Measurements from ENCODE around the gene ZSWIM8. TPM values are rescaled to one million over a fixed set of nuclear protein-coding genes. Genes with fewer than 3 reads are reported as not detected.

ZSWIM8 gene
- polyA plus RNA-seq, 1 donor, result 146 TPM

DNA sequence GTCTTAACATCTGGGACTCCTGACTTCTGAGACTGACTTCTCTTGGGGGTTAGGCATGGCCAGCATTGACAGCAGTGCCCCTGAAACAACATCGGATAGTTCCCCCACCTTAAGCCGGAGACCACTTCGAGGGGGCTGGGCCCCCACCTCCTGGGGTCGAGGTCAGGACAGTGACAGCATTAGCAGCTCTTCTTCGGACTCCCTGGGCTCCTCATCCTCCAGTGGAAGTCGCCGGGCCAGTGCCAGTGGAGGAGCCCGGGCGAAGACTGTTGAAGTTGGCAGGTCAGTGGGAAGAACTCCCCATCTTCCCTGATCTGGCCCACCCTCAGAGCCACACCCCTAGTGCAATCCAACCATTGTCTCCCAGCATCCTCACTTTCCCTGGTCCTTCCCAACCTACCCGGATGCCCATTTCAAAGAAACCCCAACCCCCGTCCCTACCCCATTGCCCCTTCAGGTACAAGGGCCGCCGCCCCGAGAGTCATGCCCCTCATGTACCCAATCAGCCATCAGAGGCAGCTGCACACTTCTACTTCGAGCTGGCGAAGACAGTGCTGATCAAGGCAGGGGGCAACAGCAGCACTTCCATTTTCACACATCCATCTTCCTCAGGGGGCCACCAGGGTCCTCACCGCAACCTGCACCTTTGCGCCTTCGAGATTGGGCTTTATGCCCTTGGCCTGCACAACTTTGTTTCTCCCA, 12.1 kb downstream of the ZSWIM8 start:
- H3K27ac ChIP-seq (ENCODE audit: low read length), result no peak overlapping the region
- peaks cover 96% of the 10 kb centered on the region for H3K36me3 ChIP-seq (ENCODE audit: control insufficient read depth, insufficient read depth, low read length)
- no CpG with 5 or more reads among the region's 19 CpGs for WGBS (ENCODE audit: insufficient coverage, low lambda C conversion rate)
- no peaks in the 10 kb centered on the region for H3K9me3 ChIP-seq (ENCODE audit: control insufficient read depth, low read depth, low read length)
- DNase-seq, result no peak
- no peak overlapping the region for H3K4me3 ChIP-seq (ENCODE audit: low read length)
- H3K27me3 ChIP-seq (ENCODE audit: control insufficient read depth, insufficient read depth, low read length), result no peaks in the 10 kb centered on the region
- H3K4me1 ChIP-seq (ENCODE audit: control insufficient read depth, insufficient read depth, low read length), result no peaks in the 10 kb centered on the region

DNA sequence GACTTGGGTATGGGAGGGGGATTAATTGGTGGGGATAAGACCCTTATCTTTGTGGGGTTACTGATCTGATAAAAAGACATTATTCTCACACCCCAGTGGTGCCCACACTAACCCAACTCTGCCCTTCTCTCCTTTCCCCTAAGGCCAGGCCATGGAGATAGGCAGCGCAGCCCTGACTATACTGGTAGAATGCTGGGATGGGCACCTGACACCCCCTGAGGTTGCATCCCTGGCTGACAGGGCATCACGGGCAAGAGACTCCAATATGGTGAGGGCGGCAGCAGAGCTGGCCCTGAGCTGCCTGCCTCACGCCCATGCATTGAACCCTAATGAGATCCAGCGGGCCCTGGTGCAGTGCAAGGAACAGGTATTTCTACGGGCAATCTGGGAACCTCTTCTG, 12.7 kb downstream of the ZSWIM8 start:
- no peak for DNase-seq
- no CpG with 5 or more reads among the region's 6 CpGs for WGBS (ENCODE audit: insufficient coverage, low lambda C conversion rate)
- H3K4me3 ChIP-seq (ENCODE audit: low read length), result no peak overlapping the region
- no peaks in the 10 kb centered on the region for H3K4me1 ChIP-seq (ENCODE audit: control insufficient read depth, insufficient read depth, low read length)
- peaks cover 96% of the 10 kb centered on the region for H3K36me3 ChIP-seq (ENCODE audit: control insufficient read depth, insufficient read depth, low read length)
- H3K9me3 ChIP-seq (ENCODE audit: control insufficient read depth, low read depth, low read length), result no peaks in the 10 kb centered on the region
- H3K27me3 ChIP-seq (ENCODE audit: control insufficient read depth, insufficient read depth, low read length), result no peaks in the 10 kb centered on the region
- H3K27ac ChIP-seq (ENCODE audit: low read length), result no peak overlapping the region

DNA sequence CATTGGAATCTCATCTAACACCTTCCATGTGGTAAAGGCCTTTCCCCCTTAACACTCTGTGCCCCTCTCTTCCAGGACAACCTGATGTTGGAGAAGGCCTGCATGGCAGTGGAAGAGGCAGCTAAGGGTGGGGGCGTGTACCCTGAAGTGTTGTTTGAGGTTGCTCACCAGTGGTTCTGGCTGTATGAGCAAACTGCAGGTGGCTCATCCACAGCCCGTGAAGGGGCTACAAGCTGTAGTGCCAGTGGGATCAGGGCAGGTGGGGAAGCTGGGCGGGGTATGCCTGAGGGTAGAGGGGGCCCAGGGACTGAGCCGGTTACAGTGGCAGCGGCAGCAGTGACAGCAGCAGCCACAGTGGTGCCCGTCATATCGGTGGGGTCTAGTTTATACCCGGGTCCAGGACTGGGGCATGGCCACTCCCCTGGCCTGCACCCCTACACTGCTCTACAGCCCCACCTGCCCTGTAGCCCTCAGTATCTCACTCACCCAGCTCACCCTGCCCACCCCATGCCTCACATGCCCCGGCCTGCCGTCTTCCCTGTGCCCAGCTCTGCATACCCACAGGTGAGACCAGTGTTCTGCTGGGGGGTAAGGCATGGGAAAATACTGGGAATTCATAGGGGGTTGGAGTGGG, 13.6 kb downstream of the ZSWIM8 start:
- H3K27ac ChIP-seq (ENCODE audit: low read length), result no peak overlapping the region
- no peak for DNase-seq
- no CpG with 5 or more reads among the region's 10 CpGs for WGBS (ENCODE audit: insufficient coverage, low lambda C conversion rate)
- no peaks in the 10 kb centered on the region for H3K27me3 ChIP-seq (ENCODE audit: control insufficient read depth, insufficient read depth, low read length)
- H3K9me3 ChIP-seq (ENCODE audit: control insufficient read depth, low read depth, low read length), result no peaks in the 10 kb centered on the region
- no peaks in the 10 kb centered on the region for H3K4me1 ChIP-seq (ENCODE audit: control insufficient read depth, insufficient read depth, low read length)
- peaks cover 96% of the 10 kb centered on the region for H3K36me3 ChIP-seq (ENCODE audit: control insufficient read depth, insufficient read depth, low read length)
- no peak overlapping the region for H3K4me3 ChIP-seq (ENCODE audit: low read length)

DNA sequence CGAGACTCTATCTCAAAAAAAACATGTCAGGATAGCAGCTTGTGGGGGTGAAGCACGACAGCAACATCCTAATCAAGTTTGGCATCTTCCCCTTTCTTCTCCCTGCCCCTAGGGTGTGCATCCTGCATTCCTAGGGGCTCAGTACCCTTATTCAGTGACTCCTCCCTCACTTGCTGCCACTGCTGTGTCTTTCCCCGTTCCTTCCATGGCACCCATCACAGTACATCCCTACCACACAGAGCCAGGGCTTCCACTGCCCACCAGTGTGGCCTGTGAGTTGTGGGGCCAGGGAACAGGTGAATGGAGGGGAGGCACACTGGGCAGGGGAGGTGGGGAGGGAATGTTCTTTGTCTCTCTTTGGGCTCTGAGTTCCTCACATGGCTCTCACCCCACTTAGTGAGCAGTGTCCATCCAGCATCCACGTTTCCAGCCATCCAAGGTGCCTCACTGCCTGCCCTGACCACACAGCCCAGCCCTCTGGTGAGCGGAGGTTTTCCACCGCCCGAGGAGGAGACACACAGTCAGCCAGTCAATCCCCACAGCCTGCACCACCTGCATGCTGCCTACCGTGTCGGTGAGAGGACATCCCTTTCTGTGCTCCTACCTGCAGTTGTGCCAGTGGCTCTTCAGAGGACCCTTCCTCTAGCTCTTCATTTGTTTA, 14.6 kb downstream of the ZSWIM8 start:
- no peaks in the 10 kb centered on the region for H3K4me1 ChIP-seq (ENCODE audit: control insufficient read depth, insufficient read depth, low read length)
- no peaks in the 10 kb centered on the region for H3K9me3 ChIP-seq (ENCODE audit: control insufficient read depth, low read depth, low read length)
- no CpG with 5 or more reads among the region's 9 CpGs for WGBS (ENCODE audit: insufficient coverage, low lambda C conversion rate)
- peaks cover 93% of the 10 kb centered on the region for H3K36me3 ChIP-seq (ENCODE audit: control insufficient read depth, insufficient read depth, low read length)
- H3K4me3 ChIP-seq (ENCODE audit: low read length), result no peak overlapping the region
- H3K27ac ChIP-seq (ENCODE audit: low read length), result no peak overlapping the region
- no peak for DNase-seq
- no peaks in the 10 kb centered on the region for H3K27me3 ChIP-seq (ENCODE audit: control insufficient read depth, insufficient read depth, low read length)

DNA sequence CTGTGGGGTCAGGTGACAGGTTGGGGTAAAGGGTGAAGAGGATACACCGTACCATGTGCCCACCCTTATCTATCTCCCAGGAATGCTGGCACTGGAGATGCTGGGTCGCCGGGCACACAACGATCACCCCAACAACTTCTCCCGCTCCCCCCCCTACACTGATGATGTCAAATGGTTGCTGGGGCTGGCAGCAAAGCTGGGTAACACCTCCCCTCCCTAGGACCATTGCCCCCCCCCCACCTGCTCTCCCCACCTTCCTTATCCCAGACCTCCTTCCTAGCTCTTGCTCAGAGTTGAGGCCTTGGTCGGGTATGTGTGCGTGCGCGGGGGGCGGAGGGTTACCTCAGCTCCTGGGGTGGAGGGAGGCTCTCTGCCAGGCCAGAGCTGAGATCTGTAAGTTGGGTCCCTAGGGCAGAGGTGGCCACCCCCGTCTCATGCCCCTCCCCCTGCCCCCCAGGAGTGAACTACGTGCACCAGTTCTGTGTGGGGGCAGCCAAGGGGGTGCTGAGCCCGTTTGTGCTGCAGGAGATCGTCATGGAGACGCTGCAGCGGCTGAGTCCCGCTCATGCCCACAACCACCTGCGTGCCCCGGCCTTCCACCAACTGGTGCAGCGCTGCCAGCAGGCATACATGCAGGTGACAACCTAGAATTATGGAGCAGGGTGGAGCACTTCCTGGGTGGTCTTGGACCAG, 15.3 kb downstream of the ZSWIM8 start:
- Histone ChIP-seq H3K36me3 (ENCODE audit: control insufficient read depth, insufficient read depth, low read length) (peaks cover 91% of the 10 kb centered on the region), H3K9me3 (ENCODE audit: control insufficient read depth, low read depth, low read length) (no peaks in the 10 kb centered on the region), H3K27me3 (ENCODE audit: control insufficient read depth, insufficient read depth, low read length) (no peaks in the 10 kb centered on the region), H3K4me1 (ENCODE audit: control insufficient read depth, insufficient read depth, low read length) (no peaks in the 10 kb centered on the region), H3K4me3 (ENCODE audit: low read length) (no peak overlapping the region), H3K27ac (ENCODE audit: low read length) (no peak overlapping the region)
- no peak for DNase-seq
- no CpG with 5 or more reads among the region's 20 CpGs for WGBS (ENCODE audit: insufficient coverage, low lambda C conversion rate)

DNA sequence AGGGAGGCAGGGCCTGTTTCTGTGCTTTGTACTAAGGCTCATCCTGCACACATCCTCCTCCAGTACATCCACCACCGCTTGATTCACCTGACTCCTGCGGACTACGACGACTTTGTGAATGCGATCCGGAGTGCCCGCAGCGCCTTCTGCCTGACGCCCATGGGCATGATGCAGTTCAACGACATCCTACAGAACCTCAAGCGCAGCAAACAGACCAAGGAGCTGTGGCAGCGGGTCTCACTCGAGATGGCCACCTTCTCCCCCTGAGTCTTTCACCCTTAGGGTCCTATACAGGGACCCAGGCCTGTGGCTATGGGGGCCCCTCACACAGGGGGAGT, 15.8 kb downstream of the ZSWIM8 start:
- no CpG with 5 or more reads among the region's 13 CpGs for WGBS (ENCODE audit: insufficient coverage, low lambda C conversion rate)
- H3K27ac ChIP-seq (ENCODE audit: low read length), result no peak overlapping the region
- H3K9me3 ChIP-seq (ENCODE audit: control insufficient read depth, low read depth, low read length), result no peaks in the 10 kb centered on the region
- no peak for DNase-seq
- no peaks in the 10 kb centered on the region for H3K27me3 ChIP-seq (ENCODE audit: control insufficient read depth, insufficient read depth, low read length)
- H3K4me1 ChIP-seq (ENCODE audit: control insufficient read depth, insufficient read depth, low read length), result no peaks in the 10 kb centered on the region
- H3K36me3 ChIP-seq (ENCODE audit: control insufficient read depth, insufficient read depth, low read length), result peaks cover 93% of the 10 kb centered on the region
- no peak overlapping the region for H3K4me3 ChIP-seq (ENCODE audit: low read length)

DNA sequence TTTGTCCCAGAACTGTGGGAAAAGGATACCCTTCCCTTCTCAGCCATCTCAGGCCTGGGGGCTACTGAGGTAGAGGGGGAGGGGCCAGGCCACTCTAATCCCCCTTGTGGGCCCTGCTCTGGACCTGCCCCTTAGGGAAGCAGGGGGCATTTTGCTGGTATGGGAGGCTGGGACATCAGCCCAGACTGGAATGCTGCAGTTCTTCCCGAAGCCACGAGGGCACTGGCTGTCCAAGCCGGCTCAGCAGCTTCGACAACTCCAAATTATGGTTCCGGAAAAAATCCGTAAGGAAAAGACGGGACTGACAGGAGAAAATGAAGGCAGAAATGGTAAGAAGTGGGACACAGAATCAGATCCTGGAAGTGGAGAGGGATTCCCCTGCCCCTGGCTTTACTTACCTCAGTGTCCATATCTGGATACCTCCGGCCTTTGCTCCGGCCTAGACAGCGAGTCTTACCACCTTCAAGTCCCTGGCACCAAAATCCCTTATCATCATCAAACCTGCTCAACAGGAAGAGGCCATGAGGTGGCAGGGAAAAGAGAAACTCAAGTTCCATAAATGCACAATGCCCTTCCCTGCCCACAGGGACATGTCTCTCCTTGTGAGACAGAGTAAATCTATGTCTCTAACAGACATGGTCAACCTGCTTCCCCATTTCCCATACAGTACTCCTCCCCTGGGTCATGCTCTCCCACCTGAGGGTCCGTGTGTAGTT, 17.0 kb downstream of the ZSWIM8 start:
- Histone ChIP-seq H3K4me3 (ENCODE audit: low read length) (no peak overlapping the region), H3K27me3 (ENCODE audit: control insufficient read depth, insufficient read depth, low read length) (no peaks in the 10 kb centered on the region), H3K4me1 (ENCODE audit: control insufficient read depth, insufficient read depth, low read length) (no peaks in the 10 kb centered on the region), H3K27ac (ENCODE audit: low read length) (no peak overlapping the region), H3K9me3 (ENCODE audit: control insufficient read depth, low read depth, low read length) (no peaks in the 10 kb centered on the region), H3K36me3 (ENCODE audit: control insufficient read depth, insufficient read depth, low read length) (peaks cover 93% of the 10 kb centered on the region)
- DNase-seq, result no peak
- WGBS (ENCODE audit: insufficient coverage, low lambda C conversion rate), result 95% methylated on average over 7 of the region's 11 CpGs

DNA sequence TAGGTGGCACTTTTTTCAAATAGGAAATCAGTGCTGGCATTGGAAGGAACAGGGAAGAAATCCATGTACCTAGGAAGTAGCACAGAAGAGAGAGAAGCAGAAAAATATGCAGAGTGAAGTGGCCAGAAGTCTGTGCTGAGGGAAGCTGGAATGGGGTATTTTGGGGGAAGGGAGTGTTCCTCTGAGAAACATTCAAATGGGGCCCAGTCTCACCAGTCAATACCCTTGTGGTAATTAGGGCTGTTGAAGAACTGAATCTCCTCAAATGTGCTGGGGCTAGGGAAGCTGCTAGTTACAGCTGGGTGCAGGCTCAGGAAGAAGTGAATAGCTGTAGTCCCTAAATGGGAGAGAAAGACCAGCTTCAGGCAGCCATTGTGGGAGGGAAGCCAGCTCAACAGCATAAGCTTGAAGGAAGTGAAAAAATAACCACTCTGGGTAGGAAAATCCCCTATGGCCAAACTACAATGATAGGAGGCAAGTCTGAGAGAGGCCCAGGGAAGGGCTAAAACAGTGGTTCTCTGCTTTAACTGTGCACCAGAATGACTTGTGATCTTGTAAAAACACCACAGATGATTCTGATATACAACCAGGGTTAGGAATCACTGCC, 18.4 kb downstream of the ZSWIM8 start:
- Histone ChIP-seq H3K27ac (ENCODE audit: low read length) (no peak overlapping the region), H3K36me3 (ENCODE audit: control insufficient read depth, insufficient read depth, low read length) (peaks cover 94% of the 10 kb centered on the region)
- DNase-seq, result no peak

DNA sequence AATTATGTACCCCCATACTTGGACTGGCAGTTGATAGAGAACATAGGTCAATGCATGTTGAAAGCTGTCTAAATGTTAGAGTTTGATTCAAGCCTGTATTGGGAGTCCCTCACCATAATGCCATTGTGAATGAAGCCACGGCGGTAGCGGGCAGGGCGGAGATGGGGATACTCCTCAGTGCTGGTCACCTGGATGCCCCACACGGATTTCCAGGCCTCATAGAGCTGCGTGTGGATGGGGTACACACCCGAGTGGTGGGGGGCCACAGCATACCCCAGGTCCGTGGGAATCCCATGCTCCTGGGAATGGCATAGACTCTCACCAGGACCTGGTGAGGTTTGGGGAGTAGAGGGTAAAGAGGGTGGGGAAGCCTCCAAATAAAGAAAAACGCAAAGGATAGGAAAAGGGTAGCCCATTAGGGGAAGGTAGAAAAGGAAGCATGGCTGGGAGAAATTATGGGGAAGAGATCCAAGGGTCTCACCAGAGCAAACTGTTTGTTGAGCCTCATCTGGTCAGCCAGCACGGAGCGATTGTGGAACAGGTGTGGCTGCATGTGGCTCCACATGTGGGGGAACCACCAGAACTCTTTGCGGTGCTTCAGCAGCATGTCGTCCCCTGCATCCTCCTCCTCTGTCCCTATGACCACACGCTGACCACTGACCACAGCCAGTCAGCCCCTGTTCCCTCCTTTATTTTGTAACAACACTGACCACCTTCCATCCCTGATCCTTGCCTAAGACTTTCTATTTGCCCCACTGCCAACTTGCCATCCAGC, 21.0 kb downstream of the ZSWIM8 start:
- Histone ChIP-seq H3K27me3 (ENCODE audit: control insufficient read depth, insufficient read depth, low read length) (no peaks in the 10 kb centered on the region), H3K4me3 (ENCODE audit: low read length) (no peak overlapping the region), H3K9me3 (ENCODE audit: control insufficient read depth, low read depth, low read length) (no peaks in the 10 kb centered on the region), H3K4me1 (ENCODE audit: control insufficient read depth, insufficient read depth, low read length) (peaks cover 4% of the 10 kb centered on the region), H3K36me3 (ENCODE audit: control insufficient read depth, insufficient read depth, low read length) (peaks cover 70% of the 10 kb centered on the region), H3K27ac (ENCODE audit: low read length) (no peak overlapping the region)
- DNase-seq, result no peak
- 100% methylated on average over 1 of the region's 14 CpGs for whole genome bisulfite sequencing (ENCODE audit: insufficient coverage, low lambda C conversion rate)

More for the DNA sequence above, 18.4 kb downstream of the ZSWIM8 start:
- Histone ChIP-seq H3K27me3 (ENCODE audit: control insufficient read depth, insufficient read depth, low read length) (no peaks in the 10 kb centered on the region), H3K4me1 (ENCODE audit: control insufficient read depth, insufficient read depth, low read length) (no peaks in the 10 kb centered on the region), H3K4me3 (ENCODE audit: low read length) (no peak overlapping the region), H3K9me3 (ENCODE audit: control insufficient read depth, low read depth, low read length) (no peaks in the 10 kb centered on the region)
